Cardiac muscle cell (in vitro differentiated cells and primary cell): ENCODE results near the gene ACSS2. TPM values are rescaled to one million over a fixed set of nuclear protein-coding genes. Genes with fewer than 3 reads are reported as not detected.

Experiments
- DNase-seq, 2 donors: peaks; one replicate each; pipeline versions ENCODE4 v3.0.0 to v3.0.0-alpha.2; 2010 to 2017; ENCODE audit warnings: low read depth in 1 of 2, low spot score in 1 of 2
- H3K27ac ChIP-seq: fragments of 200-600 bp; sonication (generic); 2 replicates; pipeline ENCODE4 v1.5.1; 2016
- H3K27me3 ChIP-seq: fragments of 200-600 bp; sonication (generic); 2 replicates; pipeline ENCODE4 v1.6.0; 2016; ENCODE audit warnings: control low read depth
- H3K36me3 ChIP-seq: fragments of 200-600 bp; sonication (generic); 2 replicates; pipeline ENCODE4 v1.5.1; 2016; ENCODE audit warnings: control low read depth
- H3K4me1 ChIP-seq: fragments of 200-600 bp; sonication (generic); 2 replicates; pipeline ENCODE4 v1.8.1; 2017; ENCODE audit warnings: low read depth, mild to moderate bottlenecking, mixed run types
- H3K4me3 ChIP-seq: fragments of 200-600 bp; sonication (generic); 2 replicates; pipeline ENCODE4 v1.5.1; 2016; ENCODE audit warnings: mild to moderate bottlenecking
- H3K9me3 ChIP-seq: fragments of 200-600 bp; sonication (generic); 2 replicates; pipeline ENCODE4 v1.5.1; 2017; ENCODE audit warnings: low read depth, mild to moderate bottlenecking, control low read depth
- CTCF ChIP-seq: IDR thresholded peaks from 2 replicates; pipeline ENCODE4 v1.5.1; 2012; ENCODE audit warnings: low read depth, mild to moderate bottlenecking, low read length
- polyA plus RNA-seq: library from polyadenylated mRNA; unstranded; fragments of >200 nt; fragmentation: Nextera tagmentation; extraction: Ambion mirVana; gene quantifications from 2 replicates; pipeline ENCODE4 v1.2.1, GENCODE V29; 2016
- total RNA-seq: library from RNA; depleted of rRNA; stranded (reverse); fragments of >200 nt; gene quantifications from 2 replicates; pipeline ENCODE4 v1.2.3, GENCODE V29; 2016

The ACSS2 gene
- total and polyA plus RNA-seq, 2 experiments from 2014 or later, result 79.6 to 105 TPM

DNA sequence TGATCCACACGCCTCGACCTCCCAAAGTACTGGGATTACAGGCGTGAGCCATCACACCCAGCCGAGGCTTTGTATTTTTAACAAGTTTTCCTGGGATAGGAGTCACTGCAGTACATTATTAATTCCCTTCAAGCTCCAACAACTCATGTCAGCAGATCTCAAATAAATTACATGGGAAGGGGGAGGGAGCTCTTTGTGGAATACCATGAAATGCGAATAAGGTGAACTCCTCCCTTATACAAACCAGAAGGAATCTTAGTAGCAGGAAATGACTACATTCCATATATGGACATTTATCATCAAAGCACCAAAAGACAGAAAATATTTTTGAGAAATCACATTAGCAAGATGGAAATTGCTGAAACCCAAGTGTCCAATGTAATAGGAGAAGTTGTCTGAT lies 76.3 kb downstream of the ACSS2 start:
- Histone ChIP-seq H3K27me3 (no peaks in the 10 kb centered on the region), H3K9me3 (no peaks in the 10 kb centered on the region), H3K4me1 (peaks cover 9% of the 10 kb centered on the region), H3K36me3 (no peaks in the 10 kb centered on the region), H3K27ac (no peak overlapping the region), H3K4me3 (no peak overlapping the region)
- DNase-seq, result peak in 1 of 2 donors; percentile 20
- no peak for TF ChIP-seq CTCF

DNA sequence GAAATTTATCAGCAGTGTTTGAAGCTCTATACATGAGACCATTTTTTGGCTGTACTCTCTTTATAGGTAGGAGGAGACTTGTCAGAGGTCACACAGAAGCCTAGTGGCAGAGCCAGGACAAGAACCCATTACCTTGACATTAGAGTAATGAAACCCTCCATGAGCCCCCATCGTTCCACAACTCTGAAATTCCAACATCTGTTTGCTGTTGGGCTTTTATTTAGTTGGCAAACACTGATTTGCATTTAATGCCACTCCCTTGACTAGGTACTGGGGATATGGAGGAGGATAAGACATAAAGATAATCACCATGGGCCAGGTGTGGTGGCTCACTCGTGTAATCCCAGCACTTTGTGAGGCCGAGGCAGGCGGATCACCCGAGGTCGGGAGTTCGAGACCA lies 77.5 kb downstream of the ACSS2 start:
- Histone ChIP-seq H3K36me3 (no peaks in the 10 kb centered on the region), H3K27ac (no peak overlapping the region), H3K4me1 (peaks cover 9% of the 10 kb centered on the region), H3K9me3 (no peaks in the 10 kb centered on the region), H3K4me3 (no peak overlapping the region), H3K27me3 (no peaks in the 10 kb centered on the region)
- no peak for DNase-seq
- TF ChIP-seq CTCF, result no peak

GRCh38 chr20:34954904-34955230 lies 78.5 kb downstream of the ACSS2 start:
- no peaks in the 10 kb centered on the region for H3K36me3 ChIP-seq
- peak overlapping the region; percentile 49 for H3K4me3 ChIP-seq
- TF ChIP-seq CTCF, result no peak
- peak in 1 of 2 donors; percentile 38 for DNase-seq
- peaks cover 9% of the 10 kb centered on the region for H3K4me1 ChIP-seq
- H3K9me3 ChIP-seq, result no peaks in the 10 kb centered on the region
- peak overlapping the region; percentile 93 for H3K27ac ChIP-seq
- no peaks in the 10 kb centered on the region for H3K27me3 ChIP-seq

DNA sequence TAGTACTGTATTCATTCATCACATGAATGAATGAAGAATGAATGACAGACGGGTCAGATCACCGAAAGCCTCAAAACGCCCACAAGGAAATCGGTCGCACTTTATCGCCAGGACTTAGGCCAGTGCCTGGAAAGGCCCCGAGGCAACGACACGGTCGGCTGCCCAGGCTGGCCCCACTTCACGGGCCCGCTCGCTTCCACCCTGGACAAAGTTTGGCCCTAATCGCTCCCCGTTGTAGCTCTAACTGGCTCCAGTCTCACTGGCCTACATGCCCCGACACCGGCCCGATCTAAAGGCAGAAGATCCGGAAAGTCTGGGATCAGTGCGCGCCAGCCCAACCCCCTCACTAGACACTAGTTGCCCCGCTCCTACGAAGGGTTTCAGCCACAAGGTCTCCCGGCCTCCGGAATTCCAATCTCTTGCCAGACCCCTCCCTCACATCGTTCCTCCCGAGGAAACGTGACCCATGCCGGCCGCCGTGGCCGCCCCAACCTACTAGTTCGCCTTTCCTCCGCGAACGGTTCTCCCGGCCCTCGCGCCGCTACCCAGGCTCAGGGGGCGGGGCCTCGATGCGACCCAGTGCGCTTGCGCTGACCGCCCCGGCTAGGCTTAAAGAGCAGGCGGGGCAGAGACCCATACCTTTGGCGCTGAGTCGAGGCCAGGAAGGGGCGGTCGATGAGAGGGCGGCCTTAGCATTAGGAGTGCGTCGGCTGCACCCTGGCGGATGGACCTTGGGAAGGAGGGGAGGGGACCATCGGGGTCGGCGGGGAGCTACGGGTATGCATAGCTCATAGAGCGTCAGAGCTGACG lies 79.0 kb downstream of the ACSS2 start, which contains the start of the genes GSS and MYH7B:
TSS of gene GSS (minus strand) at position 576 of the 810 bp plus-strand sequence. CDS start 3,954 bp downstream, outside the sequence.
TSS of gene MYH7B (plus strand) at position 638 of the 810 bp plus-strand sequence. CDS start 22,138 bp downstream, outside the sequence.
- Histone ChIP-seq H3K4me3 (peak within 1 kb of the TSS; percentile 49), H3K27me3 (no peaks in the 10 kb centered on the region), H3K4me1 (peaks cover 9% of the 10 kb centered on the region), H3K27ac (peak within 1 kb of the TSS; percentile 93), H3K9me3 (no peaks in the 10 kb centered on the region), H3K36me3 (no peaks in the 10 kb centered on the region)
- peak; percentile 58 for TF ChIP-seq CTCF
- DNase-seq, result peak; percentile 97 to 99

- Histone ChIP-seq H3K9me3 (no peaks in the 10 kb centered on the region), H3K4me1 (peaks cover 9% of the 10 kb centered on the region), H3K27me3 (no peaks in the 10 kb centered on the region), H3K4me3 (peak overlapping the region; percentile 49), H3K27ac (peak overlapping the region; percentile 93), H3K36me3 (no peaks in the 10 kb centered on the region)
- no peak for DNase-seq
- TF ChIP-seq CTCF, result no peak
These were observed 79.6 kb downstream of the ACSS2 start for GRCh38 chr20:34956041-34956458.
